HG03103 (cell line): ENCODE measurements around the gene CDC42BPA.

Experiments
- ATAC-seq: cut with Tn5 transposase; IDR thresholded peaks from one replicate; pipeline ENCODE4 v1.9.1; 2021; ENCODE audit warnings: low read depth; ENCODE audit not compliant: unreplicated experiment

Gene CDC42BPA

DNA sequence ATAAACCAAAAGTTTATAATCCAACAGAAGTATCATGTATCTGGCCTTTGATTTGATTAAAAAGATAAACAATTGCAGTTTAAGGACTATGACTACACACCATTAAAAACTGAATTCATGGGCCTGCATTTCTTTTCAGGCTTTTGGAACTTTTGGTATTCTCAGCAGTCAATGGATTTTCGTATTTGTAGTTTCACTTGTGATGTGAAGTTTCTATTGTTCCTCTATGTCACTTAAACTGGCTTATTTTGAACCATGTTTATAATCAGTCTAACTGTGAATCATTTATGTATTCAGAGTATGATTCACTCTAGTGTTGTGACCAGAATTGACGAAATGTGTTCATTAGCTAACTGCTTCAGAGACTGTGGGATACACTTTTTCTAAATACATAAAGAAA is 245.3 kb downstream of the CDC42BPA start:
- no peak for ATAC-seq

DNA sequence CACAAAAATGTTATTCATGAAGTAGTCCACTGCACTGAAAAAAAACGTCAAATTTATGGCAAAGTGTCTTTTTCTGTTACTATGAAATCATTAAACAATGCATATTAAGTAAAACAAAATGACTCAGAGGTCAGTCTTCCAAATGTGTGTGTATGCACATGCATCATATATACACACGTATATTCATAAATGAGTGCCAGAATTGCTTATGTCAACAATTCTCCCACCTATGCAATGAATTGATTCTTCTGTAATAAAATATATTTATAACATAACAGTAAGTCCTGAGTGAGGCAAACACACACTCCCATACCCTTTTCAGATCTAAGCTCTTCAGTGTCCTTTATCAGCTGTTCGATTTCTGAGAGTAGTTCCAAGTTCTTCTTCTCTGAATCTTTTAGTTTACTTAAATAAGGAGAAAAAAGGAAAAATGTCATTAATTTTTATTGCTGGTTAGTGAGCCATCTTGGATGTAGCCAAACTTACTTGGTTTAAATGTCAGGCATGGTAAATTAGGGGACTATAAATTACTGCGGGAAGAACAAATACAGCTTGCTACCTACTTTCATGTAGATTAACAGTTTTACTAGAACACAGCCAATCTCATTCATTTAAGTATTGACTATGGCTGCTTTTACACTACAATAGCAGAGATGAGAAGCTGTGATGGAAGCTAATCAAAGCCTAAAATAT is 246.3 kb downstream of the CDC42BPA start:
- ATAC-seq: no peak

DNA sequence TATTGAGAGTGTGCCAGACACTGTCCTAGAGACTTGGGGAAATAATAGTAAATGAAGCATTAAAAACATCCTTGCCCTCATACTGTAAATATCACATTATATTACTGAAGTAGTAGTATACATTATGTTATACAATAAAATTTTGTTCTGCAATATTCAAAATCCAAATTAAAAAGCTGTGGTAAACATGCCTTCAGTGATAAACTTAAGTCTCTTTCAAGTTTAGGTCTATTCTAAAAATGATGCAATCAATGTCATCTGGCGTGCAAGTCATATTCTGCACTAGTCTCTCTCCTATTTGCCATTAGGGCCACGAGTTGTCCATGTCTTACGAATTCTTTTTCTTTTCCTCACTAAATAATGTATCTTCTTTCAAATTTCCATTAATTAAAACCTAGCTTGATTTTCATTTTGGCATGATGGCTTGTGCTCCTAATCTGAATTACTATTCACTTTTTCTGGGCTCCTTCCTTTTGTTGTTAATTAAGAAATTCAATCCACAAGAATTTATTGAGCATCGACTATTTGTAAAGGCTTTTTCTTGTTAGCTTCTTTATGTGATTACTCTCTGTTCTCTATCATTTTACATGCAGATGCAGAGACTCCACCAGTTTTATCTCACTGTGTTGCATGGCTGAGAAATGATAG is 247.5 kb downstream of the CDC42BPA start:
- no peak for ATAC-seq

DNA sequence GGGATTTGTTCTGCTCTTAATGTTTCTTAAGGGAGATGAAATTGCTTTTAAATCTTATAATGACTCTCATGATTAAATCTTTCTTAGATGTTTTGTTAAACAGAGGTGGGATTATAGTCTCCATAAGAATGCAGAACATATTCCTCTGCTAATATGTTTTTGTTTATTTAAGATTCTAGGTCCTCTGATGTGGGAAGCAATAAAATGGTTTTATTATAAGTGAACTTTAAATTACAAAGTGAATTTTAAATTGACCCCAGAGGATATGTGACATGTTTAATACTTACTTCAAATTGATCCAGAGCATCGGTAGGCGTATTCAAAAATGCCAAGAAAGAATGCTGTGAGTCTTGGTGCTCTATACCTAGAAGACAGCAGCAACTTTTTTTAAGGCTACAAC is 248.8 kb downstream of the CDC42BPA start:
- no peak for ATAC-seq

DNA sequence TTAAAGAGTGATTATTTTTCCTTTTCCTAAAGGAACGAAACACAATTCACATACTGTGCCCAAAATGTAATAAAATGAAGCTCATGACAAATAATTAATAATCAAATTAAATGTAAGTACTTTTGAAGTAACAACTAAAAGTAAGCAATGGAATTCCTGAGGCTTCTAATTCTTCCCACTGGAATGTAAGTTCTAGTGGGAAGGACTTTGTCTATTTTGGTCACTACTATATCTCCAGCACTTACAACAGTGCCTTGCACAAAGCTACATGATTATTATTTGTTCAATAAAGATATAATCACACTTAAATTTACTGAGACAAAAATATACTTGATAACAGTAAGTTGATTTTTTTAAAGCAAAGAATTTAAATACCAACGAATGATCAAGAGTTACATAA is 249.4 kb downstream of the CDC42BPA start:
- ATAC-seq: no peak

DNA sequence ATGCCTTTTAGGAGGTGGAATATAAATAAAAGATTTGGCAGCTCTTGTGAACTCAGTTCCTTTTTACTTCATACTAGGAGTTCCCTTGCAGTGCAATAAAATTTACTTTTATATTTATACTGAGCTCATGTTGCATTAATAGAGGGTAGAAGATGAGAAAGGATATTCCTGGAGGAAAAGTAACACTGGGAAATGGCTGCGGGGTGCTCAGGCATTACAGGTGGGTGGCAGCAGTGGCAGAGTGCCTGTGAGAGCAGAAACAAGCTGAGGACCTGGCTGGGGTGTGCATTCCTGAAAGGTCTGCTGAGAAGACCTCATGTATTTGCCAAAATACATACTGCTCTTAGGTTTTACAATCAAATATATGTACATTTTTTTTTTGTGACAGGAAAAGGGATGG is 251.3 kb downstream of the CDC42BPA start:
- no peak for ATAC-seq

DNA sequence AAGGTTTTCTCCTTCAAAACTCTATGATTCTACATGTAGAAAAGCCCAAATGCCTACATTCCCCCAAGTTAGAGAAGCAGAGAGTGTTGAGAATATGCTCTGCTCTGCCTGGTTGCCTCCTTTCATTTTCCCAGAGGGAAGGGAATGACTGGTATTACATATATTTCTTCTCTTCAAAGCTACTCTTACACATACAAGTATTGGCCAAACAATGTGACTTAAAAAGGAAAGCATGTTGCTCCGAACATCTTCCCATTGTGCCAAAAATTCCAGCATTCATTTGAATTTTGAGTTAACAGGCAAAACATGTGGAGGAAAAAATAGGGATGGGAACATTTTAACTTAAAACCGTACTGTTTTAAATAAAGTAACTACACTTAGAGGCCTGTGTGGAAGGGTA is 253.0 kb downstream of the CDC42BPA start:
- ATAC-seq: no peak

DNA sequence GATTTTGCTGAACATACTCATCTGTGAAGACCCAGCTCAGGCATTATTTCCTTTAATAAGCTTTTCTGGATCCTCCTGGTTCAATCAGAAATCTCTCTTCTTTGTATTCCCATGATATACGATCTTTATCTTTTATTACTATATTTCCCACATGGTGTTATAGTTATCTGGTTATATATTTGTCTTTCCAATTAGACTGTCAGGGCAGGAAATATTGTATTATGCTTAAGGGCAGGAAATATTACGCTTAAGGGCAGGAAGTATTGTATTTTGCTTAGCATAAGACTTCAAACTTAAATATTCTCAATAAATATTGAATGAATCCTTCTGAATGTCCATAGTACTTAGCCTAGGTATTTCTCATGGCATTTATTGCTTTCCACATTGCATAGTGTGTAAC is 256.0 kb downstream of the CDC42BPA start:
- ATAC-seq: no peak

DNA sequence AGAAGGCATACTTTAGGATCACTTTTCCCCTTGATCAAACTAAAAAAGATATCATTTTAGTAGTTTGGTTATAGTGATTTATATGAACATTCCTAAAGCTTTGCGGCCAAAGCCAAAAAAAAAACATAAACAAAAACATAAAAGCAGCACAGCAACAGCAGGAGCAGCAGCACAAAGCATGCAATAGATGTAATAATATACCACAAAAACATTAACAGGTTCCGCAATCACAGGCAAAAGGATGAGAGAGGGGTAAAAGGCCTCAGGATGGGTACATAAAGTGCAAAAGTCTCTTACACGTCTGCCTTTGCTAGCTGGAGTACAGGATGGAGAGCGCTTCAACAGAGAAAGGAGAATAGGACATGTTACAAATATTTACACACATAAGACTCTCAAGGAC is 259.2 kb downstream of the CDC42BPA start:
- no peak for ATAC-seq

DNA sequence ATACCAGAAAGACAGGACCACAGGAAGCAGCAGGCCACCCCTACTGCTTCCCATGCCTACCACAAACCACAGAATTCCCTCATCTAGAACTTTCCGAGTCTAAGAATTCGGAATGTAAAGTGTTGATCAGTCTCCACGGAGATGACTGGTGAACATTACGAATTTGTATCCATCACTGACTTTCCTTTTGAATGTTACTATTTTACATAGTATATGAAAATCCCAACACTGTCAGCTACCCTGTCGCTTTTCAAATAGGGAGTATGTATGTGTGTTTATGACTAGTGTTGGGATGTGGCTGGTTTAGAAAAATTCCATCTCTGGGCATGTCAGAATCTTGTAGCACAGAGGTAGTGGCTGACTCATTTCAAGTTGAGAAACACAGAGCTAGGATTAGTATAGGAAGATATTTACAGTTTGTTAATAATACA is 260.0 kb downstream of the CDC42BPA start:
- no peak for ATAC-seq

DNA sequence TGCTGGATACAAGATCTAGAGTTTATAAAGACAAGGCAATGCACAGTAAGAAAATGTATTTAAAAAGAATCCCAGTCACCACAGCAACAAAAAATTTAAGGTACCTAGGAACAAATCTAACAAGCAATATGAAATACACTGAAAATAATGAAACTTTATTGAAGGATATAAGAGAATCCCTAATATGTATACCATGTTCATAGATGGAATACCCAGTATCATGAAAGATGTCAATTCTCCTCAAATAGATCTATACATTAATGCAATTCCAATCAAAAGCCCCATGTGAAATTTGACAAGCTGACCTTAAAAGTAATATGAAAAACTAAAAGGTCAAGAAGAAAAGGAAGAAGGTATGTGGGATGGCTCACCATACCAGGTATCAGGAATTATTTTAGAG is 269.0 kb downstream of the CDC42BPA start:
- no peak for ATAC-seq

DNA sequence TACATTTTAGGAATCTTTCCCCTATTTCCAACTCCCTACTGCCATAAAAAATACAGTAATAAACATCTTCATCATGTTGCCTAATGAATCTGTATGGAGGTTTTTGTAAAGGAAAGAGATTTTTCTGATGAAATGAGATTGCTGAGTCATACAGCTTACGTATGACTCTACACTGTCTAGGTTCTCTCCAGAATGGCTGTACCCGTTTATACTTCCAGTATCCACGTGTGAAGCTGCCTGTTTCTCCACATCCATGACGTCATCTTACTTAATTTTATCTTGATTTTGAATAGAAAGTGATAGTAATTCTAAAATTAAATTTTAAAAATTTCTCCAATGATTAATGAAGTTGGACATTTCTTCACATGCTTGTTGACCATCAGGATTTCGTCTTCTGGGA is 274.5 kb downstream of the CDC42BPA start:
- ATAC-seq: no peak

DNA sequence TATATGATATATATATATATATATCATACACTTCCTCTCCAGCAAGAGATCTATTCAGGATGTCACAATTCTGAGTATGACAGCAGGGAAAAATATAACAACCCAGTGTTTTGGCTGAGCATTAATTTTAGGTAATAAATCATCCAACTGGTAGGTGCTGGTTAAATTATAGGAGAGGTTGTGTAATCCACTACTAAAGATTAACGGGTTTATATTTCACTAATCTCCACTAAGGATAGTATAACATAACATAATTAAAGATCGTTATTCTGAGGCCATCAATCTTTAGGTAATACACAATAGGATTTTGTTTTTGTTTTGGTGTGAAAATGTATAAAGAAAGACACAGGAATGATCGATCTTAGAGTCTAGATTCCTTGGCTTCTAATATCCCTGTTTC is 276.0 kb downstream of the CDC42BPA start:
- ATAC-seq: no peak

DNA sequence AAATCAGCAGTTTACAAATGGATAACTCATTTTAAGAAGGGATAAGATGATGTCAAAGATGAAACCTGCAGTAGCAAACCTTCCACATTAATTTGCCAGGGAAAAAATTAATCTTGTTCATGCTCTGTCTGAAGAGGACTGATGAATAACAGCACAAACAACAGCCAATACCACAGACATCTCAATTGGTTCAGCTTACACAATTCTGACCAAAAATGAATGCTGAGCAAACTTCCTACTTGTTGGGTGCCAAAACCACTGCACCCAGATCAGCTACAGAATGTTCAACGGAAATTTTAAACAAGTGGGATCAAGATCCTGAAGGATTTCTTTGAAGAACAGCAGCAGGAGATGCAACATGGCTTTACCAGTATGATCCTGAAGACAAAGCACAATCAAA is 279.9 kb downstream of the CDC42BPA start:
- ATAC-seq: no peak

DNA sequence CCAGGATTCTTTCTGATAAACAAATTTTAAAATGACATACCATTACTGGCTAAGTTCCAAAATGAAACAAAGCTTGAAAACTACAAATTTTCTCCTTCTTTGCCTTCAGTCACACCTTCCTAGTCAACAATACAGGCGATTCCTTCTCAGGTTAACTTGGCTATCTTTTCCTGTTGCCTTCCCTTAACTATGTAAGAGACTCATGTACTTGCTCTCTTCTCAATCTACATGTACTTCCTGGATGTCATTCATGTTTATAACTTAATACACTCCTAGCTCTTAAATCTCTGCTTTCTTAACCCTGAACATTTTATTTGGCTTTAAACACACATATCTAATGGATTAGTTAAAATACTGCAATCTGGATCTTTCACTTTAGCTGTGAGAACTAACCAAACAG is 281.2 kb downstream of the CDC42BPA start:
- ATAC-seq: no peak

DNA sequence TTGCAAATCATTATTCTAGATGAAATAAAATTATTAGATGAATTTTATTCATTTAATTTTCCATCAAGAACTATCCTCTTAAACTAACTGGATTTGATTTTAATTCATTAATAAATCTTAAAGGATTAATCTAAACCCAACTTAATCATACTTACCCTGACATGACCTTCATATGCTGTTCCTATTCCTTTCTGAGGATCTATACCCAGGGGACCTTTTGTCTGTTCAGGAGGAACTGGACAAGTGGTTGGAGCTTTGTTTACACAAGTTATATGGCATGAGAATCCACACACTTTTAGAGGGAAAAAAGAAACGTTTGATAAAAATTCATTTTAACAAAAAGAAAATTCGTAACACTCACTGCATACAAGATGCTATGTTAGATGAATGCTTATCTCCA is 283.0 kb downstream of the CDC42BPA start:
- ATAC-seq: no peak

DNA sequence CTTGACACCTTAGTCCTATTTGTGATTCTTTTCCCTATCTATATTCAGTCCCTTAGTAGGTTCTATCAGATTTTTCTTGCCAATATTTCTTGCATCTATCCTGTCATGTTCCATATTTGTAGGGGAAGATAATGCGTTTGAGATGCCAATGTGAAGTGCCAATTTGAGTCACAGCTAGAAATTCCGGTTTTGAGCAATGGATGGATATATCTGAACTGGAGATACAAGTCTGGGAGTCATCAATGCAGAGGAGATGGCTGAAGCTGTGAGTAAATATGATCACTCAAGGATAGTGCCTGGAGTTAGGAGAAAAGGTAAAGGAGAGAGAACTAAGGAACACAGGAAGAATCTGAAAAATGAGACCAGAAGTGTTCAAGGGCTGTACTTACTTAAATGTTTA is 284.4 kb downstream of the CDC42BPA start:
- no peak for ATAC-seq

DNA sequence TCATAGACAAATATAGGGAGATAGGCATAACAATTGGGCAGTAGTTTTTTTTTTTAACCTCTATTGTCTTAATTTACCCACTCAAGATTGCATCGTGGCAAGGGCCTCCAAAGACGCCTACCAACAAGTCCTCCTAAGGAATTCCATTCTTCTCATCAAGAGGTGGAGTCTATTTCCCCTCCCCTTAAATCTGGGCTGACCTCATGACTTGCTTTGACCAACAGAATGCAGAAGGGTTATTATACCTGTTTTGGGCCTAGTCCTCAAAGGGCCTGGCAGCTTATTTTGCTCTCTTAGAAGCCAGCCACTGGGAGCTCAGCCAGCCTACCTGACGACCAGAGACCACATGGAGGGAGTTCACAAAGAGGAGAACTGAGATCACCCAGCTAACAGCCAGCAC is 285.9 kb downstream of the CDC42BPA start:
- no peak for ATAC-seq

DNA sequence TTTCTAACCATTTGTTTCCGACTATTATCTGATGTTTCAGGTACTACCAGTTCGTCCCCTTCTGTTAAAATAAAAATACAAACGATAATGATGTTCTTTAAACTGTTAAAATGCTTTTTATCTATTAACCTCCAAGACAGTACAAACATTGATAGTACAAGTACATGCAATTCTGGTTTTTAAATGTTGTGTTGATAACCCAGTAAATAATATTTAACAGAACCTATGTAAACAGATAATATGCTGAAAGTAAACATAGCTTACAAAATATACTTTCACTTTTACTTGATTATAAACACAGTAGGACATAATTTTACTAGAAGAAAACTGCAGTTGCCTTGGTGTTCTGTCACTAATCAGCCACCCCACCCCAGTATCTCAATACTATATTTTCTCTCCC is 301.3 kb downstream of the CDC42BPA start:
- ATAC-seq: no peak

DNA sequence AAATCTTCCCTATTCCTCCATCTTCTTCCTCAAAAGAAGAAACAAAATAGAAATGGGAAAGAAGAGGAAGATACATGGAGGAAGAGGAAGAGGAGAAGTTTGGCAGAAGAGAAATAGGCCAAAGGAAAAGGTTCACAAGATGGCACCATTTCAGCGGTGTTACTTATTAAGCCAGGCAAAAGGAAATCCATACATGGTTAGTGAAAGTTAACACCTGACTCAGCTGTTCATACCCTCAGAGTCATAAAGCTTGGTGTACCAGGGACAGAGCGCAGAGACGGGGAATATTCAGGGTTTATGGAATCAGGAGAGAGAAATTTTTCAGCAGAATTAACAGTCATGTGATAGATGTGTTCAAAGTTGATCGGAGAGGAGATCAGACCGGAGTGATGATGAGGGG is 307.6 kb downstream of the CDC42BPA start:
- ATAC-seq: no peak

DNA sequence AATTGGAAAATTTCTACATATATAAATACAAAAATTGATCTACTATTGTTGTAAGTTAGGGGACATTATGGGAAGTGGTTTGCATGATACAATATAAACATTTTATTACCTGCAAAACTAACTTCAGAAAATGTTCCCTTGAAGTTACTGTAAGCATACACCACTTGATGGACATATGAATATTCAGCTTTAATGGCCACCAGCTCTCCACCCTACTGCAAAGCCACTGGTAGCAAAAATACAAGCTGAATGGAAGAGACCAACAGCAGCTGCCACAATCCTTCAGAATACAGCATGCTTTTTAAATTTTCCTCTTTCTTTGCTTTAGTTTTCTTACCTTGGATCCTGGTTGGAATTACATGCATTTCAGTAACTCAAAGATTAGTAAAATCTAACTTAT is 308.4 kb downstream of the CDC42BPA start:
- no peak for ATAC-seq

DNA sequence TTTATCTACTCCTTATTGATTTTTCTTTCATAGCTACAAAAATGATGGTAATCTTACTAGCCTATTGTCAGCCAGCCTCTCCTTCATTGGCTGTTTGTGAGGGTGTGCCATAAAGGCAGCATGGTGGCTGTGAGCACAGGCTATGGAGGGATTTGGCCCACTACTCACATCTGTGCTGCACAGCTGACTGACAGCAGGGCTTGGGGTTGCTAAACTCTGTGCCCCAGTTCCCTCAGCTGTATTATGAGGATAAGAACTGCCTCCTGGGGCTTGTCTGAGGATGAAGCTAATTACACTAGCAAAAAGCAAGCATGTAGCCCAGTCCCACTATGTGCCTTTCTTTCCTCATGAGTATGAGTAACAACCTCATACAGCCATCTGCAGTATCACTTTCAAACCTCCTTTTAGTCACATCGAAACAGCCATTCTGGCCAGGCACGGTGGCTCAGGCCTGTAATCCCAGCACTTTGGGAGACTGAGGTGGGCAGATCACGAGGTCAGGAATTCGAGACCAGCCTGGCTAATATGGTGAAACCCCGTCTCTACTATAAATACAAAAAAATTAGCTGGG is 312.0 kb downstream of the CDC42BPA start:
- ATAC-seq: no peak
